A673 (cell line): Measurements from ENCODE around the gene NOS3. TPM values are rescaled to one million over a fixed set of nuclear protein-coding genes. Genes with fewer than 3 reads are reported as not detected.

ENCODE experiments used
- BruUV-seq: library from RNA; stranded (reverse); fragments of 400-500 nt; replicated peaks from 2 replicates; lab custom pipeline; 2021; lab: Mats Ljungman, UMichigan
- CTCF ChIA-PET: fragments of 300-600 bp; sonication (Branson Sonifier 250); formaldehyde crosslinking; loops from one replicate; lab custom pipeline; 2022; ENCODE audit warnings: antibody characterized with exemption; lab: Charles Lee
- POLR2A ChIA-PET: fragments of 300-600 bp; sonication (Branson Sonifier 250); formaldehyde crosslinking; loops from one replicate; lab custom pipeline; 2022; ENCODE audit warnings: antibody characterized with exemption; ENCODE audit not compliant: low non-redundant PET; lab: Charles Lee
- DNase-seq: peaks from one replicate; pipeline ENCODE4 v3.0.0-alpha.2; 2015; ENCODE audit warnings: low spot score
- H3K27ac ChIP-seq: fragments of 200-600 bp; sonication (generic); 2 replicates; pipeline ENCODE4 v1.5.1; 2016; ENCODE audit warnings: mixed run types, low read depth, mild to moderate bottlenecking, mixed read lengths, antibody characterized with exemption, low read length; ENCODE audit not compliant: poor library complexity, severe bottlenecking
- H3K27me3 ChIP-seq: fragments of 200-600 bp; sonication (generic); replicated peaks from 2 replicates; pipeline ENCODE4 v1.6.1; 2017; ENCODE audit warnings: mixed run types, low read depth, mild to moderate bottlenecking, mixed read lengths, antibody characterized with exemption, low read length; ENCODE audit not compliant: insufficient read depth, poor library complexity
- H3K36me3 ChIP-seq: fragments of 200-600 bp; sonication (generic); 2 replicates; pipeline ENCODE4 v1.6.1; 2016; ENCODE audit warnings: mixed run types, mild to moderate bottlenecking, mixed read lengths, antibody characterized with exemption, low read length; ENCODE audit not compliant: insufficient read depth, poor library complexity, severe bottlenecking
- H3K4me1 ChIP-seq: fragments of 200-600 bp; sonication (generic); 2 replicates; pipeline ENCODE4 v1.6.1; 2017; ENCODE audit warnings: mixed run types, mild to moderate bottlenecking, mixed read lengths, antibody characterized with exemption, low read length; ENCODE audit not compliant: insufficient read depth, poor library complexity, severe bottlenecking
- H3K4me3 ChIP-seq: fragments of 200-600 bp; sonication (generic); 2 replicates; pipeline ENCODE4 v1.5.1; 2016; ENCODE audit warnings: low read depth, mixed run types, mild to moderate bottlenecking, mixed read lengths, low read length; ENCODE audit not compliant: poor library complexity, severe bottlenecking
- H3K9me3 ChIP-seq: fragments of 200-600 bp; sonication (generic); 2 replicates; pipeline ENCODE4 v1.6.1; 2016; ENCODE audit warnings: mixed run types, low read depth, mild to moderate bottlenecking, mixed read lengths, antibody characterized with exemption, low read length; ENCODE audit not compliant: poor library complexity, severe bottlenecking
- CTCF ChIP-seq: fragments of 300-800, 200-600 bp; sonication (generic); conservative IDR thresholded peaks from 2 replicates; pipeline ENCODE4 v1.5.1; 2017; ENCODE audit warnings: low read depth, mild to moderate bottlenecking, antibody characterized with exemption, low read length, moderate library complexity, mixed read lengths
- EZH2 ChIP-seq: fragments of 200-600 bp; sonication (generic); IDR thresholded peaks from 2 replicates; pipeline ENCODE4 v1.6.1; 2017; ENCODE audit warnings: borderline replicate concordance, low read depth, mild to moderate bottlenecking, mixed read lengths, antibody characterized with exemption, low read length; ENCODE audit not compliant: poor library complexity, severe bottlenecking
- intact Hi-C: fragments of 100-400 bp; cut with micrococcal nuclease; formaldehyde crosslinking; loops from one replicate; pipeline ENCODE4 v1.10.0; 2022; ENCODE audit not compliant: unreplicated experiment
- total RNA-seq: library from RNA; stranded (reverse); gene quantifications from 2 replicates; pipeline ENCODE4 v1.2.3, GENCODE V29; 2021

The NOS3 gene
- total RNA-seq, 1 experiment from 2014 or later: 0.75 TPM

DNA sequence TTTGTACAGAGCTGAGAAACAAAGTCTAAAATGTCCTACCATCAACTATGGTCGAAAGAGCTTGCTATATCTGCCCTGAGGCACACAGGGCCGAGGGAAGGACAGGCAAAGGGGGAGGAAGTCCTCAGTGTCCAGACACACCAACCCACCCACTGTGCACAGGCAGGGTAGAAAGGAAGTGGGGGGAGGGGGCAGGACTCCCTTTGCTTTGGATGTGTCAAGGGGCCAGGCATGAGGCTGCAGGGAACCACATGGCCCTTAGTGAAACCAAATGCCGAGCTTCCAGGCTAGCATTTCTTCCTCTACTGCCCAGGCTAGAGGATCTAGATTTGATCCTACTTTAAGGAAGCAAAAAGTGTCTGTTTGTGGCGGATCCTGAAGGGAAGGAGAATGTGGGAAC, 41.3 kb upstream of the NOS3 start:
- TF ChIP-seq EZH2 (no peak), CTCF (no peak)
- H3K27ac ChIP-seq: no peak overlapping the region
- no peaks in the 10 kb centered on the region for H3K27me3 ChIP-seq
- peaks cover 9% of the 10 kb centered on the region for H3K4me1 ChIP-seq
- H3K36me3 ChIP-seq: no peaks in the 10 kb centered on the region
- no peak for DNase-seq
- no TSS peak for BruUV-seq
- intact Hi-C loops: no loop called here
- H3K4me3 ChIP-seq: no peak overlapping the region
- ChIA-PET CTCF (no interaction called here), POLR2A (no interaction called here)
- H3K9me3 ChIP-seq: no peaks in the 10 kb centered on the region

DNA sequence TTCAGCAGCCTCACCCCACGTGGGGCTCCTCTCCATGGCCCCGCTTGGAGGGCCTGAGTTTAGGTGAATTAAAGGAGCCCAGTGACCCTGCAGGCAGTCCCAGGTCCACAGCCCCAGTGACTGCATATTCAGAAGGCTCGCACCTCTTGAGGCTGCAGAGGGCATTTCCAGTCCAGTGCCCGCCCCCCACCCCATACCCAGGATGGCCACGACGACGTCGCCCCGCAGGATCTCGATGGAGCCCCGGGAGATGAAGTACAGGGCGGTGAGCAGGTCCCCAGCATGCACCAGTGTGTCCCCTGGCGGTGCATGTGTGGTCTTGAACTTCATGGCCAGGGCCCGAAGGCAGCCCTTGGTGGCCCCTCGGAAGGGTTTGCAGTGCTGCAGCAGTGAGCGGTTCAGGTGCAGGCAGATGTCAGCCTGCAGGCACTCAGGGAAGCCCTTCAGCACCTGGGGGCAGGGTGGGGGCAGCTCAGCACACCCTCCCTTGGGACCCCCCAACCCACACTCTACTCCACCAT, 40.8 kb upstream of the NOS3 start:
- H3K4me1 ChIP-seq: peaks cover 9% of the 10 kb centered on the region
- no peak for DNase-seq
- no peak for TF ChIP-seq EZH2
- TF ChIP-seq CTCF: no peak
- no peak overlapping the region for H3K4me3 ChIP-seq
- no TSS peak for BruUV-seq
- no peaks in the 10 kb centered on the region for H3K36me3 ChIP-seq
- H3K9me3 ChIP-seq: no peaks in the 10 kb centered on the region
- H3K27ac ChIP-seq: no peak overlapping the region
- ChIA-PET CTCF (no interaction called here), POLR2A (no interaction called here)
- intact Hi-C loops: no loop called here
- H3K27me3 ChIP-seq: no peaks in the 10 kb centered on the region

- H3K9me3 ChIP-seq: no peaks in the 10 kb centered on the region
- DNase-seq: no peak
- TF ChIP-seq EZH2 (no peak), CTCF (no peak)
- H3K36me3 ChIP-seq: no peaks in the 10 kb centered on the region
- no peaks in the 10 kb centered on the region for H3K27me3 ChIP-seq
- peaks cover 4% of the 10 kb centered on the region for H3K4me1 ChIP-seq
- ChIA-PET POLR2A (no interaction called here), CTCF (no interaction called here)
- BruUV-seq: no TSS peak
- intact Hi-C loops: no loop called here
- no peak overlapping the region for H3K27ac ChIP-seq
- H3K4me3 ChIP-seq: no peak overlapping the region
Observed at GRCh38 chr7:150950496-150951180, 40.2 kb upstream of the NOS3 start.
